Measurements from ENCODE around the gene SYK. TPM values are rescaled to one million over a fixed set of nuclear protein-coding genes. Genes with fewer than 3 reads are reported as not detected.

SYK gene
- polyA plus RNA-seq, 3 donors = 26.1 to 35.7 (median 34.6) TPM

DNA sequence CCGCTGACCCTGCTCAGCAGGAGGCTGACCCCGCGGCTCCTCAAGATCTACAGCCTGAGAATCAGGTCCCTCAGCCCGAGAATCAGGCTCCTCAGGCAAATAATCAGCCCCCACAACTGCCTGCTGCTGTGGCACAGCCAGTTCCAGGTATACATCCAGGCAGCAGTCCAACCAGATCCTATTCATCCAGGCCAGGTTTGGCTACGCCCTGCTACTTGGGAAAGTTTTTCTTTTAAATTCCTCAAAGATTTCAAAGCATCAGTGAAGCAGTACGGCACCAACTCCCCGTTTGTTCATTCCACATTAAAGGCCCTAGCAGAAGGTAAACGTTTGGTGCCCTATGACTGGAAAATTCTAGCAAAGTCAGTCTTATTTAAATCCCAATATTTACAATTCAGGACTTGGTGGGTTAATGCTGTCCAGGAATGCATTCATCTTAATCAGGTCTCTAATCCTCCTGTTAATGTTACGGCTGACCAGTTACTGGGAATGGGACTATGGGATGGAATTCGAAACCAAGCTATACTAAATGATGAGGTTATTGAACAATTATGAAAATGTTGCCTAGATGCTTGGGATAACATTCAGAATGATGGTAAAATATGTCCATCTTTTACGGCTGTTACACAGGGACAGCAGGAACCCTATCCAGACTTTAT is 102.3 kb downstream of the SYK start:
- DNase-seq = peak; percentile 35

DNA sequence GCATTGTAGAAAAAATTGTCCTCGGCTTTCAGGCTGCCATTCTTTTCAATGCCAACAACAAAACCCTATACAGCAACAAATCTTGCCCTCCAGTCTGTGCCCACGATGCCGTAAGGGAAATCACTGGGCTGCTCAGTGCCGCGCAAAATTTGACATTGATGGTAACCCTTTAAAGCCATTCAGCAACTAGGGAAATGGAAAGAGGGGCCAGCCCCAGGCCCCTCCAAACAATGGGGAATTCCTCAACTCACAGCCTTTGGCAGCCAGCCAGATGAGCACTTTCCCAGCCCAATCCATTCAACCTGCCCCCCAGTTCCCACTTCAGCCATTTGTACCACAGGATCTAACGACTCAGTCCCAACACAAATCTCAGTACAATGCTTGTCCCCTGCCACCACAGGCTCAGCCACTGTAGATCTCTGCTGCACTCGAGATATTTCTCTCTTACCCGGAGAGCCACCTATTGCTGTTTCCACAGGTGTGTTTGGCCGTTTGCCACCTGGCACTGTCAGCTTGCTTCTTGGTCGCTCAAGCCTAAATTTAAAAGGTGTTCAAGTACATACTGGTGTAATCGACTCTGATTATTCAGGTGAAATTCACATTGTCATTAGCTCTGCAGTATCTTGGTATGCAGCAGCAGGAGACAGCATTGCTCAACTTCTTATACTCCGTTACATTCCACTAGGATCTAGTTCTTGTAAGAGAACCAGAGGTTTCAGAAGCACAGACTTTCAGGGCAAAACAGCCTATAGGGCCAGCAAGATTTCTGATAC is 103.3 kb downstream of the SYK start:
- no peak for DNase-seq

- DNase-seq = no peak
Observed at GRCh38 chr9:90905822-90906221, 104.2 kb downstream of the SYK start.

DNA sequence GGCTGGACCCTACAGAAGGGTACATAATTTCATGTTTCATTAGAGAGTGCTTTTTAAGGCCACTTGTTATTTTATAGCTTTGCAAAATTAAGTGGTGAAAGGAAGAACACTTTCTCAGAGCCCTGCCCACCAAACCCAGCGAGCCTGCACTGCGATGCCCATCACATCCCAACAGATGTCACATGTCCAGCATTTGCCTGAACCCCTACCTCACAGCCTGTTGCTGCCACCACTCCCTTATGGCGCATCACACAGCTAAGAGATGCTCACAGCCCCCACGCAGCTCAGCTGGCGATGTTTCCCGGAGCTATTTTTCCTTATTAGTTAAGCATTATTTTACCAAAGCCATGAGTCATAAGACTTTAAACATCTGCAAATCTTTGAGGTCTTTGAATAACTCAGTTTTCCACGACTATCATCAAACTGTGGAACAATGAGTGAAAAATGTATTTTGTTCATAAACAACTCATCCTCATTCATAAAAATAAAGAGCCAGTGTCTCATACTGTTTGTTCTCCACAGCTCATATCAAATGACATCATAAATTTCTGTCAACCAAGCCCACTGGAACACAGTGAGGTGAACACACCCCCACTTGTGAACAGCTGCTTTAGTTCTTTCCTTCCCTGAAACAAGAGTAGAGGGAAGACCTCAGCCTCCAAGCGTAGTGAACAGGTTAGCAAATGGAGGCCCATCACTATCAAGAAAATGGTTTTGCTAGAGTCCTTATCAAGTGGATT is 104.9 kb downstream of the SYK start:
- no peak for DNase-seq

GRCh38 chr9:90907056-90907445 is 105.4 kb downstream of the SYK start:
- no peak for DNase-seq

GRCh38 chr9:90907790-90908189 is 106.2 kb downstream of the SYK start:
- DNase-seq = no peak

DNA sequence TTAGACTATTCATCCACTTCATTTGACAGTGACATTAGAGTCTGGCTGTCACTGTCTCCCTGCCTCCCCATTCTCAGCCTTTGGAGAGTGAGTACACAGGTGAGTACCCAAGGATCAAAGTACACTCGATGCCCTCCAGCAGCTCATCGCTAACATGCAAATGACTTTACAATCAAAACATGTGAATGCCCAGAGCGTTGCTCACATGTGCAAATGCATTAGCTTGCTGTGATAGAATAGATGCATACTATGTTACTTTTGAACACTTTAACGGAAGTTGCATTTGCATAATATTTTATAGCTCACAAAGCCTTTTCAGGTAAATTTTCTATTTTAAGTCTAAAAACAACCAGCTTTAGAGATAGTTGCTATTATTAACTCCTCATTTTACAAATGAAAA is 107.6 kb downstream of the SYK start:
- no peak for DNase-seq

DNA sequence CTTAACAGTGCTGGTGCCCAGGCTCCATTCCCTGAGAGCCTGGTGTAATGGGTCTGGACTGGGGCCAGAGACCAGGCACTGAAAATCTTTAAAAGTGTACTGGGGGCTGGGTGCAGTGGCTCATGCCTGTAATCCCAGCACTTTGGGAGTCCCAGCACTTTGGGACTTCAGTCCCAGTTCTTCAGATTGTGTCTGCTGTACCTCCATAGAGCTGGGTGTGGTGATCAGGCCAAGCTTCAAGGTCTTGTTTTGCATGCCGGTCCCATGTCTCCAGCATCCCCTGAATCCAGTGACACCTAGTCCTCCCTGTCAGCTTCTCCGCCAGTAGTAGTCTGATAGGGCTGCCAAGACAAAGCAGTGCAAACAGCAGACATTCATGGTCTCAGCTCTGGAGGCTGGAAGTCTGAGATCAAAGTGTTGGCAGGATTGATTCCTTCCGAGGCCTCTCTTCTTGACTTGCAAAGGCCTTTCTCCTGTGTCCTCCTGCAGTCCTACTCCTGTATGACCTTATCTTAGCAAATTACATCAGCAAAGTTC is 108.2 kb downstream of the SYK start:
- DNase-seq = no peak

- no peak for DNase-seq
Observed at GRCh38 chr9:90914196-90914595, 112.6 kb downstream of the SYK start.

- peak; percentile 69 for DNase-seq
Observed at GRCh38 chr9:90914868-90915483, 113.4 kb downstream of the SYK start.

- no peak for DNase-seq
Observed at GRCh38 chr9:90915693-90916092, 114.1 kb downstream of the SYK start.

DNA sequence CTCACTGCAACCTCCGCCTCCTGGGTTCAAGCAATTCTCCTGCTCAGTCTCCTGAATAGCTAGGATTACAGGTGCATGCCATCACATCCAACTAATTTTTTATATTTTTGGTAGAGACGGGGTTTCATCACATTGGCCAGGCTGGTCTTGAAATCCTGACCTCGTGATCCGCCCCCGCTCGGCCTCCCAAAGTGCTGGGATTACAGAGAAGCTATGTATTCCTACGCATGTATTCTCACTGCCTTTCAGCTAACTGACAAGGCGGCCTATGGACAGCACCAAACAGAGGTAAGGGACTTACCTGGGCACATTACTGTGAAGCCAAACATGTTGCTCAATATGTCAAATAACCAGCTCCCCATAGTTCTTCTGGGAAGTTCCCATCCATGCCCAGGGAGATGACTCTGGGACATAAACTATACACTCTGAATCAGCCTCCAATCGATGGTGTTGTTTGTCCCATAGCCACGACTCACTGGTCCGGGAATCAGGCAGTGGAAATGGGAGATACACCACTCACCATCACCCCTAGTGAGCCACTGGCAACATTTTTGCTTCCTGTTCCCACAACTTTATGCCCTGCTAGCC is 114.6 kb downstream of the SYK start:
- no peak for DNase-seq

DNA sequence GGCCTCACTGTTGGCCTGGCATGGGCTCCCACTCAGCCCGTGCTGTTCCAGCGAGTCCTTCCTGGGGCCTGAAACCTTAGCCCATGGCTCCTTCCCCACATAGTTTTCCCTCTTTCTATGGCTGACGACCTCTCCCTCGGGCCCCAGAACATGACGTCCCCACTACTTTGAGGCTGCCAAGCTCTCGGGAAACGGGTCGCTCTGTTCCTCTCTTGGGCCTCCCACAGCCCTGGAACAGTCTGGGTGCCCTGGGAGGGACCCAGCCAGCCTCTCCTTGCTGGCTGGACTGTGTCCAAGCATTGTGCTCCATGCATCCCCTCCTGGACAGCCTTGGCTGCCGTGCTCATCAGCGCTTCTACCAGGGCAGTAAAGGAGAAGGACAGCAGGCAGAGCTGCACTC is 118.3 kb downstream of the SYK start:
- DNase-seq = no peak

- no peak for DNase-seq
Observed at GRCh38 chr9:90921104-90921503, 119.5 kb downstream of the SYK start.

DNA sequence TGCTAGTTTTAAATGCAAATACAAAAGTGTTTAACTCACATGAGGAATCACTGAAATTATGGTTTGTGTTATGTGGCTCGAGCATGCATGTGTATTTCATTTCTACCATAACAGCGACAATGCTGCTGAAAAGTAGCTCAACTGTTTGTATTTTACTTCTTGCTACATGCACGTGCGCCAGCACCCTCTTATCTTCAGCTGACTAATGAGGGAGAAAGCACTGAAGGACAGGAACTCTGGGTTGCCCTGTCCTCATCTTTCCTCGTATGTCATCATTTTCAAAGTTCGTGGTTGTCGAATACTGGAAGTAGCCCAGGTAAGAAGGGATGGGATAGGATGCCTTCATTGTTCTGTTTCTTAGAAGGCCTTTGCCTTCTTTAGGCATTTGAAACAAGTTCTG is 120.3 kb downstream of the SYK start:
- DNase-seq = no peak

DNA sequence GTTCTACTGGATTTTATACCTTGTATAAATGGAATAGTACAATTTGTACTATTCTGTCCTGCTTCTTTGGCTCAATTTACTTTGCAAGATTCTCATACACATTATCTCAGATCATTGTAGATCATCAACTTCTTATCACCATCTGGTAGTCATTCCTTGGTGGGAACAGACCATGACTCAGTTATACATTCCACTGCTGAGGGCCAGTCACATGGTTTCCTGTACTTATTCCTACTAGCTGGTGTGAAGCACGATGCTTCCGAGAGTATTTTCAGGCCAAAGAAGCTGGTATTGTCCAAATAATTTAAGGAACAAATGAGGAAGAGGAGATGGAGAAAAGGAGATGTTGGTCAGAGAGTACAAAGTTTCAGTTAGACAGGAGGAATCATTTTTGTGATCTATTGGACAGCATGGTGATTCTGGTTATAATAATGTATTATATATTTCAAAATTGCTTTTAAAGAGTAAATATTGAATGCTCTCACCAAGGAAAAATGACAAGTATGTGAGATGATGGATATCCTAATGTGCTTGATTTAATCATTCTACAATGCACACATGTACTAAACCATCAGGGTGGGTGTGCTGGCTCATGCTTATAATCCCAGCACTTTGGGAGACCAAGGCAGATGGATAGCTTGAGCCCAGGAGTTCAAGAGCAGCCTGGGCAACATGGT is 124.1 kb downstream of the SYK start:
- no peak for DNase-seq

- no peak for DNase-seq
Observed at GRCh38 chr9:90926936-90927335, 125.3 kb downstream of the SYK start.

DNA sequence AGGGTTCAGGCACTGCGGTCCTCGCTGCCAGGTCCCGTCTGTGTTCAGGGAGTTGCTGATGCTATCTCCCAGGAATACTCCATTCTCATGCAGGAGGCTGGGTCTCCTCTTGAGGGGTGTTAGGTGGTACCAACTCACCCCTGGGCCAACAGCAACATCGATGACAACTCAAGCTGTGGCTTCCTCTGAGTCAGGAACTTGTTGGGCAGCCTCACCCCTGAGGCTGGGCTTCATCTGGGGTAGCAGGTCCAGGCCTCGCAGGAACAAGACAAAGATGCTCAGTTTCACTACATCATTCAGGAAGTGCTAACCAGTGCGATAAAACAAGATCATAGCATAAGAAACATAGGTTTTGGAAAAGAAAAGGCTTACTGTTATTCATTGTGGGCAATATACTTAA is 125.9 kb downstream of the SYK start:
- no peak for DNase-seq

DNA sequence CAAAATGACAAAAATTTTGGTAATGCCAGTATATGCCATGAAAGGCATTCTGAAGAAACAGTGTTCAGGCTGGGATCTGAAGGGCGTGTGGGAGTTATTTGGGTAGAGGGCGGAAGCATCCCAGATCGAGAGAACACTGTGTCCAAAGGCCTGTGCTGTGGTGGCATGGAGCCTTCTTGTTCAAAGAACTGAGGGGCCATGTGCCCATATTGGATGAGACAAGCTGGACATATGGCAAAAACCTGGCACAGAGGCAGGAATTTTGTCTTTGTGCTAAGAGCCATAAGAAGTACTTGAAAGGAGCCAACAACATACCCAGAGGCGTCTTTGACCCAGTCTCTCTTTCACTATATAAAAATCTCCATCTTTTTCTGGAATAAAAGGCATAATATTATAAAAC is 128.0 kb downstream of the SYK start:
- DNase-seq = no peak

DNA sequence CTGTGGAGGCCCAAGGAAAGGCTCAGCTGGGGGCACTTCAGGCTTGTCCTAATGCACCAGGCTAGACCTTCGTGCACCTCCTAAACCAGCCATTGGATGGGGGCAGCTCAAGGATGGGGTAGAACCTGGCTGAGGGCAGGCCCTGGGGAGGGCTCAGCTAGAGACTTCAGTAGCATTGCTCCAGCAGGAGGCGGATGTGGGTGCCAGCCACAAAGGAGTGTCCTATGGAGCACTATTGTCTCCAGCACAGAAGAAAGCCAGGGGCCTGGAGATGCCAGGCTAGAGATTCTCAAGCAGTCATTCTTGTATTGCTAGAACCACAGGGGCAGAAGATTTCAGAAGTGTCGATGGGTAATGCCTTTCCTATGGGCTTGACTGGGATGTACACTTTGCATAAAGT is 131.8 kb downstream of the SYK start:
- no peak for DNase-seq

DNA sequence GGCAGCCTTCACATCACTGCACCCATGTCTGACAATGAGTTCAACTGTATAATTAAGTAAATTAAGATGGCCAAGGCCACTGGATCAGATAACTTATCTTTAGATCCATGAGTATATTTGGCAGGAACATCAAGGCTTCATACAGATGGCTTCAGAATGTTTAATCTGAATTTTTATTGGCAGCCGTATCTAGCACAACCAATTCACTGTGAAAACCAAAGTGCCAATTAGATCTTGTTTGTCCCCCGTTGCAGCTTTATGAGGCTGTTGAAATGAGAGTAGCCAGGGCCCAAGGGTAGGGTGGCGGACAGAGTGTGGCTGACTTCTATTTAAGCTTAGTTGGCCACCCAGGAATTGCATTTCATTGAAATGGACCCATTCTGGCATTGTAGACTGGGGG is 137.7 kb downstream of the SYK start:
- DNase-seq = no peak

Measured in renal pelvis (tissue), 4 donors.